GM18870 (cell line): ENCODE results near the gene GPR62.

Experiments
- ATAC-seq: cut with Tn5 transposase; IDR thresholded peaks from one replicate; pipeline ENCODE4 v1.9.1; 2021; ENCODE audit warnings: moderate library complexity; ENCODE audit not compliant: unreplicated experiment

The GPR62 gene

GRCh38 chr3:51937611-51938450 lies 17.4 kb upstream of the GPR62 start:
- no peak for ATAC-seq

GRCh38 chr3:51938780-51939425 lies 16.3 kb upstream of the GPR62 start:
- no peak for ATAC-seq

- ATAC-seq = no peak
Observed at GRCh38 chr3:51940648-51941462, 14.3 kb upstream of the GPR62 start.

- ATAC-seq = no peak
Observed at GRCh38 chr3:51941463-51941797, 13.8 kb upstream of the GPR62 start.

- ATAC-seq = peak; percentile 86
Observed at GRCh38 chr3:51941798-51942602, 13.2 kb upstream of the GPR62 start, which contains the start of the genes PARP3 and RRP9. Gene PARP3 (plus strand): TSS chr3:51942363. CDS start chr3:51943356, 993 bp downstream. Gene RRP9 (minus strand): TSS chr3:51941904. CDS start chr3:51941867, 37 bp downstream.

GRCh38 chr3:51942603-51943450 lies 12.4 kb upstream of the GPR62 start:
- peak; percentile 1 for ATAC-seq

GRCh38 chr3:51943451-51944391 lies 11.5 kb upstream of the GPR62 start:
- ATAC-seq = no peak

- no peak for ATAC-seq
Observed at GRCh38 chr3:51944451-51945021, 10.6 kb upstream of the GPR62 start.

GRCh38 chr3:51945031-51945840 lies 9.9 kb upstream of the GPR62 start:
- no peak for ATAC-seq

GRCh38 chr3:51945926-51946705 lies 9.1 kb upstream of the GPR62 start:
- ATAC-seq = no peak

GRCh38 chr3:51946796-51947195 lies 8.4 kb upstream of the GPR62 start:
- no peak for ATAC-seq

- ATAC-seq = no peak
Observed at GRCh38 chr3:51947215-51947900, 7.8 kb upstream of the GPR62 start.

- ATAC-seq = no peak
Observed at GRCh38 chr3:51948016-51948580, 7.1 kb upstream of the GPR62 start.

GRCh38 chr3:51949121-51949520 lies 6.1 kb upstream of the GPR62 start:
- ATAC-seq = no peak

GRCh38 chr3:51950899-51951298 lies 4.3 kb upstream of the GPR62 start:
- no peak for ATAC-seq

- no peak for ATAC-seq
Observed at GRCh38 chr3:51953445-51953844, 1.7 kb upstream of the GPR62 start.
